Measurements from ENCODE around the gene DEPP1.

- TF ChIP-seq CTCF (IDR thresholded peaks at IDR 0.05; ENCODE audit: insufficient read depth, low read length, poor library complexity, severe bottlenecking) (peak; percentile 87), EZH2phosphoT487 (conservative IDR thresholded peaks at IDR 0.05; ENCODE audit: low read length) (no peak)
These were observed 3.8 kb downstream of the DEPP1 start for GRCh38 chr10:44974628-44975430.

All from SU-DHL-6 (cell line).